CD4-positive, alpha-beta T cell (primary cell): ENCODE data around the gene GNAQ. TPM values are rescaled to one million over a fixed set of nuclear protein-coding genes. Genes with fewer than 3 reads are reported as not detected.
A peak's percentile ranks its signal among the peaks of the same experiment; 100 is the strongest.
"Not testable (repeated sequence)": the region's sequence is repeated elsewhere in the genome, so short reads cannot be mapped to it uniquely, and the experiment has no call there.

Experiments
- ATAC-seq: fragments of 200-7000 bp; cut with Tn5 transposase; one replicate; pipeline ENCODE4 v1.10.0; 2022; ENCODE audit warnings: mild to moderate bottlenecking; ENCODE audit not compliant: poor library complexity
- CTCF ChIA-PET: fragments of 350-600 bp; sonication (Branson Sonifier 250); formaldehyde crosslinking; loops from one replicate; lab custom pipeline; 2021; ENCODE audit warnings: antibody characterized with exemption, inconsistent platforms; lab: Charles Lee
- POLR2A ChIA-PET: fragments of 350-600 bp; sonication (Branson Sonifier 250); formaldehyde crosslinking; loops from one replicate; lab custom pipeline; 2021; ENCODE audit warnings: antibody characterized with exemption, inconsistent platforms; lab: Charles Lee
- DNase-seq, 14 experiments: peaks; one replicate each; pipeline ENCODE4 v3.0.0-alpha.2; 2013 to 2020; ENCODE audit warnings: mixed read lengths in 2 of 14
- H3K27ac ChIP-seq, 2 donors: one replicate each; pipeline versions ENCODE4 v1.5.1 to v1.7.0; 2013; ENCODE audit warnings: low read length in 2 of 2, low read depth in 1 of 2, mild to moderate bottlenecking in 1 of 2
- H3K27me3 ChIP-seq, 2 experiments: 1 replicate in 1 of 2; 2 replicates in 1 of 2; pipeline versions ENCODE4 v1.6.1 to v1.7.0; 2013; ENCODE audit warnings: low read length in 2 of 2, control low read depth in 1 of 2, mild to moderate bottlenecking in 1 of 2, moderate library complexity in 1 of 2; ENCODE audit not compliant: insufficient read depth in 2 of 2, control insufficient read depth in 1 of 2
- H3K36me3 ChIP-seq: one replicate; pipeline ENCODE4 v1.6.1; 2013; ENCODE audit warnings: low read length, control low read depth; ENCODE audit not compliant: insufficient read depth
- H3K4me1 ChIP-seq: one replicate; pipeline ENCODE4 v1.6.1; 2013; ENCODE audit warnings: low read length, control low read depth; ENCODE audit not compliant: insufficient read depth
- H3K4me3 ChIP-seq: one replicate; pipeline ENCODE4 v1.5.1; 2013; ENCODE audit warnings: mild to moderate bottlenecking, low read length, moderate library complexity
- H3K9me3 ChIP-seq, 2 experiments: 1 replicate in 1 of 2; 2 replicates in 1 of 2; pipeline versions ENCODE4 v1.6.1 to v1.7.0; 2013; ENCODE audit warnings: low read length in 2 of 2, mild to moderate bottlenecking in 2 of 2, control low read depth in 1 of 2, moderate library complexity in 1 of 2; ENCODE audit not compliant: control insufficient read depth in 1 of 2, insufficient read depth in 1 of 2
- H3K27ac Mint-ChIP-seq: one replicate; pipeline ENCODE4 v1.8.0; 2020; ENCODE audit warnings: mixed read lengths
- H3K27me3 Mint-ChIP-seq: one replicate; pipeline ENCODE4 v1.8.0; 2021; ENCODE audit warnings: mixed read lengths
- H3K36me3 Mint-ChIP-seq: one replicate; pipeline ENCODE4 v1.8.0; 2021; ENCODE audit warnings: low read depth, mixed read lengths
- H3K4me1 Mint-ChIP-seq: one replicate; pipeline ENCODE4 v1.8.0; 2021; ENCODE audit warnings: low read depth, mixed read lengths
- H3K4me3 Mint-ChIP-seq: one replicate; pipeline ENCODE4 v1.8.0; 2020; ENCODE audit warnings: mild to moderate bottlenecking, mixed read lengths
- H3K9me3 Mint-ChIP-seq: one replicate; pipeline ENCODE4 v1.8.0; 2020; ENCODE audit warnings: mixed read lengths
- intact Hi-C, 2 experiments: fragments of 100-400 bp; cut with DNase I in 1 of 2; cut with micrococcal nuclease in 1 of 2; formaldehyde crosslinking; loops; one replicate each; pipeline versions ENCODE4 v1.15.1 to v1.9.0; 2023 to 2025; cut with DNase I, micrococcal nuclease
- total RNA-seq, 174 experiments: library from RNA in 2 of 174; stranded (reverse) in 2 of 174; gene quantifications; one replicate each; pipeline ENCODE4 v1.2.3 and lab custom pipeline; 2021 to 2026
- TF ChIP-seq, protein P1 (sequence below): fragments of 200-600 bp; IDR thresholded peaks from one replicate; pipeline ENCODE4 v1.8.0; 2022; ENCODE audit warnings: antibody characterized with exemption, mild to moderate bottlenecking

The GNAQ gene
- total RNA-seq, 2 experiments from 2014 or later, result 55.5 to 55.9 TPM

GRCh38 chr9:77865385-77866047 is 166.1 kb downstream of the GNAQ start:
- DNase-seq (no peak), ATAC-seq (no peak)
- Mint-ChIP-seq H3K27me3 (no peaks in the 10 kb centered on the region), H3K4me1 (peaks cover 13% of the 10 kb centered on the region), H3K9me3 (peaks cover 7% of the 10 kb centered on the region), H3K4me3 (no peak overlapping the region), H3K27ac (no peak overlapping the region), H3K36me3 (peaks cover 66% of the 10 kb centered on the region)
- TF ChIP-seq, protein P1, sequence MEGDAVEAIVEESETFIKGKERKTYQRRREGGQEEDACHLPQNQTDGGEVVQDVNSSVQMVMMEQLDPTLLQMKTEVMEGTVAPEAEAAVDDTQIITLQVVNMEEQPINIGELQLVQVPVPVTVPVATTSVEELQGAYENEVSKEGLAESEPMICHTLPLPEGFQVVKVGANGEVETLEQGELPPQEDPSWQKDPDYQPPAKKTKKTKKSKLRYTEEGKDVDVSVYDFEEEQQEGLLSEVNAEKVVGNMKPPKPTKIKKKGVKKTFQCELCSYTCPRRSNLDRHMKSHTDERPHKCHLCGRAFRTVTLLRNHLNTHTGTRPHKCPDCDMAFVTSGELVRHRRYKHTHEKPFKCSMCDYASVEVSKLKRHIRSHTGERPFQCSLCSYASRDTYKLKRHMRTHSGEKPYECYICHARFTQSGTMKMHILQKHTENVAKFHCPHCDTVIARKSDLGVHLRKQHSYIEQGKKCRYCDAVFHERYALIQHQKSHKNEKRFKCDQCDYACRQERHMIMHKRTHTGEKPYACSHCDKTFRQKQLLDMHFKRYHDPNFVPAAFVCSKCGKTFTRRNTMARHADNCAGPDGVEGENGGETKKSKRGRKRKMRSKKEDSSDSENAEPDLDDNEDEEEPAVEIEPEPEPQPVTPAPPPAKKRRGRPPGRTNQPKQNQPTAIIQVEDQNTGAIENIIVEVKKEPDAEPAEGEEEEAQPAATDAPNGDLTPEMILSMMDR, result no peak
- POLR2A ChIA-PET, result interaction anchor here (1.3 kb wide), 1 partner anchor 164 kb away, joined by 3 read pairs; no protein-coding TSS in a partner anchor
- Histone ChIP-seq H3K27ac (no peak overlapping the region), H3K4me1 (no peaks in the 10 kb centered on the region), H3K27me3 (no peaks in the 10 kb centered on the region), H3K4me3 (no peak overlapping the region), H3K36me3 (peaks cover 2% of the 10 kb centered on the region), H3K9me3 (peaks cover 0 to 7% of the 10 kb centered on the region in 2 experiments)
- CTCF ChIA-PET, result no interaction called here
- intact Hi-C loops, result no loop called here

DNA sequence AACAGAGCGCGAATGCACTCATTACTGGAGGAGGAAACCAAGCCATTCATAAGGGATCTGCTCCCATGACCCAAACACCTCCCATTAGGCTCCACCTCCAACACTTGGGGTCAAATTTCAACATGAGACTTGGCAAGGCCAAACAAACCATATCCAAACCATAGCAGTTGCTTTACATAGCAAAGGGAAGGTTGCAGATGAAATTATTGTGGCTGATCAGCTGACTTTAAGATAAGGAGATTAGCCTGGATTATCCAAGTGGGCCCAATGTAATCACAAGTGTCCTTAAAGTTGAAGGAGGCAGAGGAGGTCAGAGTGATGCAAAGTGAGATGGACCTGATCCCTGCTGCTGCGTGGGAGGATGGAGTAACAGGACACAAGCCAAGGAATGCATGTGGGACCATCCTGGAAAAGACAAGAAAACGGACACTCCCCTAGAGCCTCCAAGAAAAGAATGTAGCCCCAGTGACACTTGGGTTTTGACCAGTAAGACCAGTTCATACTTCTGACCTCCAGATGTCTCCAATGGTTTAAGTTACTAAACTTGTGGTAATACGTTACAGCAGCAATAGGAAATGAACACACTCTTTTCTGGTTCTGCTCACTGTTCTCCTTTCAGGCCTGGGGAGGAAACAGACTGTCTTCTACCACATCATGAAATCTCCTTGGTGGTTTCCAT is 167.3 kb downstream of the GNAQ start:
- peaks cover 7% of the 10 kb centered on the region for H3K9me3 Mint-ChIP-seq
- DNase-seq, result peak in 3 of 14 experiments; percentile 3 to 30 (median 23)
- Histone ChIP-seq H3K36me3 (peaks cover 2% of the 10 kb centered on the region), H3K27ac (no peak overlapping the region), H3K27me3 (no peaks in the 10 kb centered on the region), H3K9me3 (peaks cover 0 to 7% of the 10 kb centered on the region in 2 experiments), H3K4me1 (no peaks in the 10 kb centered on the region), H3K4me3 (no peak overlapping the region)
- ChIA-PET CTCF (no interaction called here), POLR2A (no interaction called here)
- H3K4me1 Mint-ChIP-seq, result peaks cover 13% of the 10 kb centered on the region
- H3K27ac Mint-ChIP-seq, result no peak overlapping the region
- H3K36me3 Mint-ChIP-seq, result peaks cover 77% of the 10 kb centered on the region
- TF ChIP-seq, protein P1, result no peak
- no peak for ATAC-seq
- no peaks in the 10 kb centered on the region for H3K27me3 Mint-ChIP-seq
- no peak overlapping the region for H3K4me3 Mint-ChIP-seq
- intact Hi-C loops, result no loop called here

DNA sequence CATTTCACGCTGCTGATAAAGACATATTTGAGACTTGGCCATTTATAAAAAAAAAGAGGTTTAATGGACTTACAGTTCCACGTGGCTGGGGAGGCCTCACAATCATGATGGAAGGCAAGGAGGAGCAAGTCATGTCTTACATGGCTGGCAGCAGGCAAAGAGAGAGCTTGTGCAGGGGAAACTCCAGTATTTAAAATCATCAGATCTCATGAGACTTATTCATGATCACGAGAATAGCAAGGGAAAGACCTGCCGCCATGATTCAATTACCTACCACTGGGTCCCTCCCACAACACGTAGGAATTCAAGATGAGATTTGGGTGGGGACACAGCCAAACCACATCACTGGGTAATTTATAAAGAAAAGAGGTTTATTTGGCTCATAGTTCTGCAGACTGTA is 168.0 kb downstream of the GNAQ start:
- intact Hi-C loops, H3K9me3 ChIP-seq, POLR2A ChIA-PET, H3K27me3 ChIP-seq, H3K4me3 ChIP-seq, H3K36me3 ChIP-seq, H3K27ac Mint-ChIP-seq, H3K4me1 ChIP-seq, CTCF ChIA-PET, H3K27me3 Mint-ChIP-seq, H3K4me3 Mint-ChIP-seq, ATAC-seq, H3K27ac ChIP-seq, DNase-seq: not testable (repeated sequence)
- H3K36me3 Mint-ChIP-seq, result peaks cover 84% of the 10 kb centered on the region
- H3K4me1 Mint-ChIP-seq, result peaks cover 18% of the 10 kb centered on the region
- peaks cover 10% of the 10 kb centered on the region for H3K9me3 Mint-ChIP-seq

DNA sequence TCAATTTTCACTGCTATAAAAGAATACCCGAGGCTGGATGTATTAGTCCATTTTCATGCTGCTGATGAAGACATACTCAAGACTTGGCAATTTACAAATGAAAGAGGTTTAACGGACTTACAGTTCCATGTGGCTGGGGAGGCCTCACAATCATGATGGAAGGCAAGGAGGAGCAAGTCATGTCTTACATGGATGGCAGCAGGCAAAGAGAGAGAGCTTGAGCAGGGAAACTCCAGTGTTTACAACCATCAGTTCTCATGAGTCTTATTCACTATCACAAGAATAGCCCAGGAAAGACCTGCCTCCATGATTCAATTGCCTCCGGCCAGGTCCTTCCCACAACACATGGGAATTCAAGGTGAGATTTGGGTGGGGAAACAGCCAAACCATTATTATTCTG is 170.7 kb downstream of the GNAQ start:
- H3K4me1 ChIP-seq, POLR2A ChIA-PET, H3K4me3 ChIP-seq, H3K4me3 Mint-ChIP-seq, H3K27me3 ChIP-seq, H3K27ac Mint-ChIP-seq, CTCF ChIA-PET, H3K36me3 ChIP-seq, ATAC-seq, intact Hi-C loops, DNase-seq, H3K27me3 Mint-ChIP-seq, H3K27ac ChIP-seq, H3K9me3 ChIP-seq: not testable (repeated sequence)
- Mint-ChIP-seq H3K36me3 (peaks cover 82% of the 10 kb centered on the region), H3K9me3 (peaks cover 10% of the 10 kb centered on the region), H3K4me1 (peaks cover 41% of the 10 kb centered on the region)
